Measurements from ENCODE around the gene GNG7. TPM values are rescaled to one million over a fixed set of nuclear protein-coding genes. Genes with fewer than 3 reads are reported as not detected.
"Not testable (repeated sequence)": the region's sequence is repeated elsewhere in the genome, so short reads cannot be mapped to it uniquely, and the experiment has no call there.

GNG7 gene
- total RNA-seq, 1 donor from 2014 or later, result 7.7 TPM

GRCh38 chr19:2548966-2549365, 153.5 kb downstream of the GNG7 start:
- DNase-seq (ENCODE audit: low spot score), result no peak
- Mint-ChIP-seq H3K4me1 (ENCODE audit: unreplicated experiment) (peaks cover 14% of the 10 kb centered on the region), H3K27me3 (ENCODE audit: unreplicated experiment) (peaks cover 6% of the 10 kb centered on the region), H3K9me3 (ENCODE audit: unreplicated experiment) (no peaks in the 10 kb centered on the region), H3K4me3 (ENCODE audit: unreplicated experiment) (no peak overlapping the region), H3K36me3 (ENCODE audit: low read depth, unreplicated experiment) (no peaks in the 10 kb centered on the region), H3K27ac (ENCODE audit: unreplicated experiment) (no peak overlapping the region)
- TF ChIP-seq, protein P1, sequence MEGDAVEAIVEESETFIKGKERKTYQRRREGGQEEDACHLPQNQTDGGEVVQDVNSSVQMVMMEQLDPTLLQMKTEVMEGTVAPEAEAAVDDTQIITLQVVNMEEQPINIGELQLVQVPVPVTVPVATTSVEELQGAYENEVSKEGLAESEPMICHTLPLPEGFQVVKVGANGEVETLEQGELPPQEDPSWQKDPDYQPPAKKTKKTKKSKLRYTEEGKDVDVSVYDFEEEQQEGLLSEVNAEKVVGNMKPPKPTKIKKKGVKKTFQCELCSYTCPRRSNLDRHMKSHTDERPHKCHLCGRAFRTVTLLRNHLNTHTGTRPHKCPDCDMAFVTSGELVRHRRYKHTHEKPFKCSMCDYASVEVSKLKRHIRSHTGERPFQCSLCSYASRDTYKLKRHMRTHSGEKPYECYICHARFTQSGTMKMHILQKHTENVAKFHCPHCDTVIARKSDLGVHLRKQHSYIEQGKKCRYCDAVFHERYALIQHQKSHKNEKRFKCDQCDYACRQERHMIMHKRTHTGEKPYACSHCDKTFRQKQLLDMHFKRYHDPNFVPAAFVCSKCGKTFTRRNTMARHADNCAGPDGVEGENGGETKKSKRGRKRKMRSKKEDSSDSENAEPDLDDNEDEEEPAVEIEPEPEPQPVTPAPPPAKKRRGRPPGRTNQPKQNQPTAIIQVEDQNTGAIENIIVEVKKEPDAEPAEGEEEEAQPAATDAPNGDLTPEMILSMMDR (IDR thresholded peaks at IDR 0.05; ENCODE audit: unreplicated experiment), result no peak

- Mint-ChIP-seq H3K9me3 (ENCODE audit: unreplicated experiment) (no peaks in the 10 kb centered on the region), H3K27ac (ENCODE audit: unreplicated experiment) (no peak overlapping the region), H3K36me3 (ENCODE audit: low read depth, unreplicated experiment) (no peaks in the 10 kb centered on the region), H3K4me3 (ENCODE audit: unreplicated experiment) (no peak overlapping the region), H3K4me1 (ENCODE audit: unreplicated experiment) (peaks cover 14% of the 10 kb centered on the region), H3K27me3 (ENCODE audit: unreplicated experiment) (peaks cover 6% of the 10 kb centered on the region)
- TF ChIP-seq, protein P1 (IDR thresholded peaks at IDR 0.05; ENCODE audit: unreplicated experiment), result no peak
- no peak for DNase-seq (ENCODE audit: low spot score)
These were observed 154.8 kb downstream of the GNG7 start for GRCh38 chr19:2547721-2548120.

- Mint-ChIP-seq H3K9me3 (ENCODE audit: unreplicated experiment) (no peaks in the 10 kb centered on the region), H3K4me1 (ENCODE audit: unreplicated experiment) (peaks cover 18% of the 10 kb centered on the region)
These were observed 155.3 kb downstream of the GNG7 start for GRCh38 chr19:2547033-2547680.

GRCh38 chr19:2546128-2547032, 156.1 kb downstream of the GNG7 start:
- no peak overlapping the region for H3K27ac Mint-ChIP-seq (ENCODE audit: unreplicated experiment)
- TF ChIP-seq, protein P1 (IDR thresholded peaks at IDR 0.05; ENCODE audit: unreplicated experiment), result no peak
- DNase-seq (ENCODE audit: low spot score), result no peak
- no peaks in the 10 kb centered on the region for H3K36me3 Mint-ChIP-seq (ENCODE audit: low read depth, unreplicated experiment)
- H3K27me3 Mint-ChIP-seq (ENCODE audit: unreplicated experiment), result peaks cover 11% of the 10 kb centered on the region
- H3K9me3 Mint-ChIP-seq (ENCODE audit: unreplicated experiment), result no peaks in the 10 kb centered on the region
- no peak overlapping the region for H3K4me3 Mint-ChIP-seq (ENCODE audit: unreplicated experiment)
- peaks cover 19% of the 10 kb centered on the region for H3K4me1 Mint-ChIP-seq (ENCODE audit: unreplicated experiment)

More at GRCh38 chr19:2547033-2547680, 155.3 kb downstream of the GNG7 start:
- TF ChIP-seq, protein P1 (IDR thresholded peaks at IDR 0.05; ENCODE audit: unreplicated experiment), result no peak
- DNase-seq (ENCODE audit: low spot score), result no peak
- H3K4me3 Mint-ChIP-seq (ENCODE audit: unreplicated experiment), result no peak overlapping the region
- H3K36me3 Mint-ChIP-seq (ENCODE audit: low read depth, unreplicated experiment), result no peaks in the 10 kb centered on the region
- H3K27ac Mint-ChIP-seq (ENCODE audit: unreplicated experiment), result no peak overlapping the region
- H3K27me3 Mint-ChIP-seq (ENCODE audit: unreplicated experiment), result peaks cover 9% of the 10 kb centered on the region

DNA sequence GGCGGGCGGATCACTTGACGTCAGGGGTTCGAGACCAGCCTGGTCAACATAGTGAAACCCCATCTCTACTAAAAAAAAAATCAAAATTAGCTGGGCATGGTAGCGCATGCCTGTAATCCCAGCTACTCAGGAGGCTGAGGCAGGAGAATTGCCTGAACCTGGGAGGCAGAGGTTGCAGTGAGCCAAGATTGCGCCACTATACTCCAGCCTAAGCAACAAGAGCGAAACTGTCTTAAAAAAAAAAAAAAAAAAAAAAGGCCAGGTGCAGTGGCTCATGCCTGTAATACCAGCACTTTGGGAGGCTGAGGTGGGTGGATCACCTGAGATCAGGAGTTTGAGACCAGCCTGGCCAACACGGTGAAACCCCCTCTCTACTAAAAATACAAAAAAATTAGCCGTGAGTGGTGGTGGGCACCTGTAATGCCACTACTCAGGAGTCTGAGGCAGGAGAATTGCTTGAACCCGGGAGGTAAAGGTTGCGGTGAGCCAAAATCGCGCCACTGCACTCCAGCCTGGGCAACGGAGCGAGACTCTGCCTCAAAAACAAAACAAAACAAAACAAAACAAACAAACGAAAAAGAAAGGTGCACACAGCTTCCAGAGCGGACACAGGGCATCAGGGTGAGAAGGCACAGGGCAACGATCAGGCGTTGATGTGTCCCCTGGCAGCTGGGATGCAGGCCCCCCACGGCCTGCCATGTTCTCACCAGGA, 156.9 kb downstream of the GNG7 start:
- Mint-ChIP-seq H3K27ac (ENCODE audit: unreplicated experiment) (peak overlapping the region; percentile 24), H3K27me3 (ENCODE audit: unreplicated experiment) (peaks cover 11% of the 10 kb centered on the region), H3K4me1 (ENCODE audit: unreplicated experiment) (peaks cover 19% of the 10 kb centered on the region)
- not testable (repeated sequence) for H3K9me3 Mint-ChIP-seq (ENCODE audit: unreplicated experiment); H3K36me3 Mint-ChIP-seq (ENCODE audit: low read depth, unreplicated experiment); H3K4me3 Mint-ChIP-seq (ENCODE audit: unreplicated experiment); DNase-seq (ENCODE audit: low spot score)

Measured in endothelial cell (in vitro differentiated cells).